GM18508 (cell line): ENCODE measurements around the gene EP400.
"Not testable (repeated sequence)": the region's sequence is repeated elsewhere in the genome, so short reads cannot be mapped to it uniquely, and the experiment has no call there.

Source experiments
- ATAC-seq: cut with Tn5 transposase; IDR thresholded peaks from one replicate; pipeline ENCODE4 v1.9.1; 2021; ENCODE audit warnings: moderate number of reproducible peaks; ENCODE audit not compliant: insufficient read depth, unreplicated experiment

The EP400 gene

DNA sequence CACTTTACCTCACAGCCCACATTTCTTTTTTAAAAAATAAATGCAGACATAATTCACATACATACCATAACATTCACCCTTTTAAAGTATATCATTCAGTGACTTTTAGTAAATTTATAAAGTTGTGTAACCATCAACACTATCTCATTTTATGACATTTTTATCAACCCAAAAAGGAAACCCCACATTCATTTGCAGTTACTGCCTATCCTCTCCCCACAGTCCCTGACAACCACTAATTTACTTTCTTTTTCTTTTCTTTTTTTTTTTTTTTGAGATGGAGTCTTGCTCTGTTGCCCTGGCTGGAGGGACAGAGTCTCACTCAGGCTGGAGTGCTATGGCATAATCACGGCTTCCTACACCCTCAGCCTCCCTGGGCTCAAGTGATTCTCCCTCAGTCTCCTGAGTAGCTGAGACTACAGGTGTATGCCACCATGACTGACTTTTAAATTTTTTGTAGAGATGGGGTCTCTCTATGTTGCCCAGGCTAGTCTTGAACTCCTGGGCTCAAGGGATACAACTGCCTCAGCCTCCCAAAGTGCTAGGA, 1.5 kb upstream of the EP400 start:
- ATAC-seq = no peak

DNA sequence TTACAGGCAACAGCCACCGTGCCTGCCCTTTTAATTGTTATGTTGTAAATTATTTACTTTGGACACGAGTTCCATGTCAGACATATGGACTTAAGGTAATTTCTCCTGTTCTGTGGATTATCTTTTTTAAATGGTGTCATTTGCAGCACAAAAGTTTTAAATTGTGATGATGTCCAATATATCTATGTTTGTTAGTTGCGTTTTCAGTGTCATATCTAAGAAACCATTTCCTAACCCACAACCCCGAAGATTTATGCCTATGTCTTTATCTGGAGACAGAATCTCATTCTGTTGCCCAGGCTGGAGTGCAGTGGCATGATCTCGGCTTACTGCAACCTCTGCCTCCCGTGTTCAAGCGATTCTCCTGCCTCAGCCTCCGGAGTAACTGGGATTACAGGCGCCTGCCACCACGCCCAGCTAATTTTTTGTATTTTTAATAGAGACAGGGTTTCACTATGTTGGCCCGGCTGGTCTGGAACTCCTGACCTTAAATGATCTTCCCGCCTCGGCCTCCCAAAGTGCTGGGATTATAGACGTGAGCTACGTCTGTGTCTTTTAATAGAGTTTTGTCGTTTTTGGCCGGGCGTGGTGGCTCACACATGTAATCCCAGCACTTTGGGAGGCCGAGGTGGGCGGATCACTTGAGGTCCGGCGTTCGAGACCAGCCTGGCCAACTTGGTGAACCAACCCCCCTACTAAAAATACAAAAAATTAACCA, 870 bp upstream of the EP400 start:
- not testable (repeated sequence) for ATAC-seq

DNA sequence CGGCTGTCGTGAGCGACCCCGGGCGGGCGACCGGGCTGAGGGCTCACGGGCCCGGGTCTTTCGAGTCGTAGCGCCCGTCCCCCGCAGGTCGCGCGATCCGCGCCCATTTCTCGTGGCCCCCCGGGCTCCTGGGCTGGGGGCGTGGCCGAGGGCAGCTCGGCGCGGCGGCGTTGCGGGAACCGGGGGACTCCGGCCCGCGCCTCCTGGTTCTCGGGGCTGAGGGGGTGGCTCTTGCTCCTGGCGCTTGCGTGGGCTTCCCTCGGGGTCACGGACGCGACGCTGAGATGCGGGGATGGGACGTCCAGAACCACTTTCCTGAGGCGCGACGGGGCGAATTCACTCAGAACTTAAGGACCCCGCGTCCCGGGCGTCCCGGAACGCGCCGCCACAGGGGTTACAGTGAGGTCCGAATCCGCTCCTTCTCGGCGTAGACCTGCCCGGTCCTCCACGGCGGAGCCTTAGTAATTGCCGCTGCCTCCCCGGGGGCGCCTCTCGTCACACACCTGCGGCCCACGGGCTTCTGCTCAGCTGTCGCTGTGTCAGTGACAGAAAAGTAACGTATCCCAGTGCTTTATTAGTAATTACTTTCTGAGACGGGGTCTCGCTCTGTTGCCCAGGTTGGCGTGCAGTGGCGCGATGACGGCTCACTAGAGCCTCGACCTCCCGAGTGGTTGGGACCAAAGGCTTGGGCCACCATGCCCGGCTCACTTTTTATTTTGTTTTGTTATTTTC, 606 bp downstream of the EP400 start:
- ATAC-seq = peak; percentile 13

DNA sequence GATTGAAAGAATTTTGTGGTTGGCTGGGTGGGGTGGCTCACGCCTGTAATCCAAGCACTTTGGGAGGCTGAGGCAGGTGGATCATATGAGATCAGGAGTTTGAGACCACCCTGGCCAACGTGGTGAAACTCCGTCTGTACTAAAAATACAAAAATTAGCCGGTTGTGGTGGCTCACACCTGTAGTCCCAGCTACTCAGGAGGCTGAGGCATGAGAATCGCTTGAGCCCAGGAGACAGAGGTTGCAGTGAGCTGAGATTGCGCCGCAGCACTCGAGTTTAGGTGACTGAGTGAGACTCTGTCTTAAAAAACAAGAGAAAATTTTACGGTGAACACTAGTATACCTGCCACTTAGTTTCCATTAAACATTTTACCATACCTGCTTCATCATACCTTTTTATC, 4.1 kb downstream of the EP400 start:
- not testable (repeated sequence) for ATAC-seq

DNA sequence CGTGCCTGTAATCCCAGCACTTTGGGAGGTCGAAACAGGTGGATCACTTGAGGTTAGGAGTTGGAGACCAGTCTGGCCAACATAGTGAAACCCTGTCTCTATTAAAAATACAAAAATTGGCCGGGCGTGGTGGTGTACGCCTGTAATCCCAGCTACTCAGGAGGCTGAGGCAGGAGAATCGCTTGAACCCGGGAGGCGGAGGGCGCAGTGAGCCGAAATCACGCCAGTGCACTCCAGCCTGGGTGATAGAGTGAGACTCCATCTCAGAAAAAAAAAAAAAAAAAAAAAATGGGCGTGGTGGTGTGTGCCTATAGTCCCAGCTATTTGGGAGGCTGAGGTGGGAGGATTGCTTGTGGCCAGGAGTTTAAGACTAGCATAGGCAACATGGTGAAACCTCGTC, 4.7 kb downstream of the EP400 start:
- not testable (repeated sequence) for ATAC-seq

DNA sequence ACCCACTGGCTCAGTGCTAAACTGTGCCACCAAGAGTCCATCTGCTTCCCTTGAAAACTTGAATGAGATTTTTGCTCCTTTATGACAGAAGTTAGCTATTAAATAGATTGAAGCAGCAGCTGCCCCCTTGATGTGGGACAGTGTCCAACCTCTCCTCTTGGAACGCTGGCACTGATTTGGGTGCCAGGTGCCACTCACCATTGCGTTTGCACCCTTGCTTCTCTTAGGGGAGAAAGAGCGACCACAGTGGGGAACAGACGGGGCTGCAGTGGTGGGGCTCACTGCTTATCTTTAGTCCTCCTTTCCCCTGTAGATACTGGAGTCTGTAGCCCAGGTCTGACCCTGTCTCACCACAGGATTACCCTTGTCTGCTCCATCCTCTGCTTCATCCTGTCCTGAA, 9.4 kb downstream of the EP400 start:
- ATAC-seq = no peak

DNA sequence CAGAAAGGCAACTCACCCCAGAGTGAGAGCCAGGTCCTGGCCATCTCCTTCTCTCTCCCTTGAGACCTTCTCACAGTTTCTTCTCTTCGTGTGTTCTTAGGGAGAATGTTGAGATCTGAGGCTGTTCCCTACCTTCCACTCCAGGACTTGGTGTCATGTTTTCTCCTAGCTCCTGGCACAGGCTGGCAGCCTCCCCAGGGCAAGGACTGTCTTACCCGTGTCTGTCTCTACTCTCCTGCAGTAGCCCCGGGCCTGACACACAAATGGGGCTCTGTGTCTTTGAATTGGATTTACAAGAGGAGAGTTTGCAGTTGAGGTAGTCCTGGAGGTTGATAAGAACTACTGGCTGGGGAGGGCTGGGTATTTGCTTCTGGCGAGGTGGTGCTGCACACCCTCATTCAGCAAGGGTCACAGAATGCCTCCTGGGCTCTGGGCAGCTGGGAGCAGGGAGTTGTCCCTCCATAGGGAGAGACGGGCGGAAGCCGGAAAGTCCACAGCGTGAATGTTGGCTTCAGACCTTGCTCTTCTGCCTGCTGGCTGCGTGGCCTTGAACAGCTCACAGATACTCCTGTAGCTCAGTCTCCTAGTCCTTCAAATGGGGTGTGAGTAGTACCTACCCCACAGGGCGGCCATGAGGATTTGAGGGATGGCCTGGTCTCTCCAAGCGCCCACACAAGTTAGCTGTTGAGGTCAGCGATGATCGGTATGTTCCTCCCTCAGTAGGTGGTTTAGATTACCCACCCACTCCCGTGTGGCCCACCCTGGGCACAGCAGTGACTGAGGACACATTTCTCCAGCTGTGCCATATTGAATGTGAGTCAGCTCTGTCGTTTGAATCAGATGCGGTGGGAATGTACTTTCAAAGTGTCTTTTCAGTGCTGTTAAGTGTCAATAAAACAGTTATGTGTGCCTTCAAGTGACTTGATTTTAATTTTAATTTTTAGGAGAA, 10.2 kb downstream of the EP400 start:
- ATAC-seq = no peak

DNA sequence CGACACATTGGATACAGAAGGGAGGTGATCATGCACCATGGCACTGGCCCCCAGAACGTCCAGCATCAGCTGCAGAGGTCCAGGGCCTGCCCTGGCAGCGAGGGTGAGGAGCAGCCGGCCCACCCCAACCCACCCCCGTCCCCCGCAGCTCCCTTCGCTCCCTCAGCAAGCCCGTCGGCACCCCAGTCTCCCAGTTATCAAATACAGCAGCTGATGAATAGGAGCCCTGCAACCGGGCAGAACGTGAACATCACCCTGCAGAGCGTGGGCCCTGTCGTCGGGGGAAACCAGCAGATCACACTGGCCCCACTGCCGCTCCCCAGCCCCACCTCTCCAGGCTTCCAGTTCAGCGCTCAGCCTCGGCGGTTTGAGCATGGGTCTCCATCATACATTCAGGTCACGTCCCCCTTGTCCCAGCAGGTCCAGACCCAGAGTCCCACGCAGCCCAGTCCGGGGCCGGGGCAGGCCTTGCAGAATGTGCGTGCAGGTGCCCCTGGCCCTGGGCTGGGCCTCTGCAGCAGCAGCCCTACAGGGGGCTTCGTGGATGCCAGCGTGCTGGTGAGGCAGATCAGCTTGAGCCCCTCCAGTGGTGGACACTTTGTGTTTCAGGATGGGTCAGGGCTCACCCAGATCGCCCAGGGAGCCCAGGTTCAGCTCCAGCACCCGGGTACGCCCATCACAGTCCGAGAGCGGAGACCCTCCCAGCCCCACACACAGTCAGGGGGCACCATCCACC, 11.0 kb downstream of the EP400 start:
- ATAC-seq = not testable (repeated sequence)

DNA sequence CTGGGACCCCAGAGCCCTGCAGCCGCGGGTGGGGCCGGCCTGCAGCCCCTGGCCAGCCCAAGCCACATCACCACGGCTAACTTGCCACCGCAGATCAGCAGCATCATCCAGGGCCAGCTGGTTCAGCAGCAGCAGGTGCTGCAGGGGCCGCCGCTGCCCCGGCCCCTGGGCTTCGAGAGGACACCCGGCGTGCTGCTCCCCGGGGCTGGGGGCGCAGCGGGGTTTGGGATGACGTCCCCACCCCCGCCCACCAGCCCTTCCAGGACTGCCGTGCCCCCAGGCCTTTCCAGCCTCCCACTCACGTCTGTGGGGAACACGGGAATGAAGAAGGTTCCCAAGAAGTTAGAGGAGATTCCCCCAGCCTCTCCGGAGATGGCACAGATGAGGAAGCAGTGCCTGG, 11.6 kb downstream of the EP400 start:
- ATAC-seq = not testable (repeated sequence)

DNA sequence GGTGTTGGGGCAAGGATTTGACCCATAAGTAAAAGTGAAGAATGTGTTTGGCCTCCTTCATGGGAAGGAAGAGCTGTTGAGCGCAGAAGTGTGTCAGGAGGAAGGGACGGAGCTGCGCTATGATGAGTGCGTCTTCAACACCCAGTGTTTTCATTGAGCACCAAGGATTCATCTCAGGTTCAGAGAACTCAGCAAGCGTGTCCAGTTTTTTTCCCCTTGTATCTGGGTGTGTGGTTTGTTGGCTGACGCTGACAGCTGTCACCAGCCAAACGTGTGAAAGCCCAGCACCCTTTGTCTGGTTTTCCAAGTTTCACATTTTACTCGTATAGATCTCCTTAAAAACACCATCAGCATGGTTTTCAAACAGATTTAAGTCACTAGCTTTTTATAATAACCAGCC, 12.3 kb downstream of the EP400 start:
- no peak for ATAC-seq

DNA sequence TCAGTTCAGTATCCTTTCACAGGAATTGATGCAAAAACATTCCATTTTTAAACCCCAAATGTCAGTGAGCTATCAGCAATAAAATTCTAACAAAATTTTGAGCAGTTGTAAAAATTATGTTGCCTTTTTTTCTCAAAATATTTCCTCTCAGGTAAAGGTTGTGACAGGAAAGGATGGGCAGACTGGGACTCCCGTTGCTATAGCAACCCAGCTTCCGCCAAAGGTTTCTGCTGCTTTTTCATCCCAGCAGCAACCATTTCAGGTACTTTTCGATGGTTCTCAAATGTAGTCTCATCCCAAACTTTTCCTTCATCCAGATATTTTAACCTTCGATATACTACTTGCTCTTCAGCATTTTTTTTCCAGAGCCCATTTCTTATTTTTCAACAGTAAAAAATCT, 13.6 kb downstream of the EP400 start:
- no peak for ATAC-seq

DNA sequence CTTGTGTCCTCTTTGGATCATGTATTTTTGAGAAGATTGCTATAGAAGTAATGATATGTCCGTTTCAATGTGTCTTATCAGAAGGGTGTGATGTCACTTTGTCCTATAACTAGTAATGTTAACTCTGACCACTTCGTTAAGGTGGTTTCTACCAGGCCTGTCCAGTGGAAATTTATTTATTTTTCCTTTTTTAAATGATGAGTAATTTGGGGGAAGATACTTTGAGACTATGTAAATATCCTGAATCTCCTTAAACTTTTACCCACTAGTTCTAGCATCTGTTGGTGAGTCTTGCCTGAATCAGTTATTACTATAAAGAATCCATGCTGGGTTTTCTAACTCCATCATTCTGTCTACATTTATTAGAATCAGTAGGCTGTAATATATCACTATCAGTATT, 15.3 kb downstream of the EP400 start:
- ATAC-seq = no peak

DNA sequence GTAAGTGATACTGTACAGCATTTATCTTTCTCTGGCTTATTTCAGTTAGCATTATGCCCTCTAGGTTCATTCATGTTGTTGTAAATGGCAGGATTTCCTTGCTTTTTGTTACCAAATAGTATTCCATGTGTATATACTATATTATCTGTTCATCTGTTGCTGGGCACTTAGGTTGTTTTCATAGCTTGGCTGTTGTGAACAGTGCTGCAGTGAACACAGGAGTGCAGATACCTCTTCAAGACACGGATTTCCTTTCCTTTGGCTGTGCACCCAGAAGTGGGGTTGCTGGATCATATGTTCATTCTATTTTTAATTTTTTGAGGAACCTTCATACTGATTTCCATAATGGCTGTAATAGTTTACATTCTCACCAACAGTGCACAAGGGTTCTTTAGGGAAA, 21.5 kb downstream of the EP400 start:
- no peak for ATAC-seq

DNA sequence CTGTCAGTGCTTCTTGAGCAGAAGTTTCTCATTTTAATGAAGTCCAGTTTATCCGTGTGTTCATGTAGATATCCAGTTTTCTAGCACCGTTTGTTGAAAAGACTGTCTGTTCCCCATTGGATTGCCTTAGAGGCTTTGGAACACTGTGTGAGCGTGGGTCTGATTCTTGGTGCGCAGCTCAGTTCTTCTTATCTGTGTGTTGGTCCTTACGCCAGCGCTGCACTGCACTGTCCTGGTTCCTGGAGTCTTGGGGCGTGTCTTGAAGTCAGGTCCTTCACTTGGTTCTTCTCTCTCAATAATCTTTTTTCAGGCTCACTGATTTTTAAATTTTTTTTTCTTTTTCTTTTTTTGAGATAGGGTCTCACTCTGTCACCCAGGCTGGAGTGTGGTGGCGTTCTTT, 25.5 kb downstream of the EP400 start:
- no peak for ATAC-seq

DNA sequence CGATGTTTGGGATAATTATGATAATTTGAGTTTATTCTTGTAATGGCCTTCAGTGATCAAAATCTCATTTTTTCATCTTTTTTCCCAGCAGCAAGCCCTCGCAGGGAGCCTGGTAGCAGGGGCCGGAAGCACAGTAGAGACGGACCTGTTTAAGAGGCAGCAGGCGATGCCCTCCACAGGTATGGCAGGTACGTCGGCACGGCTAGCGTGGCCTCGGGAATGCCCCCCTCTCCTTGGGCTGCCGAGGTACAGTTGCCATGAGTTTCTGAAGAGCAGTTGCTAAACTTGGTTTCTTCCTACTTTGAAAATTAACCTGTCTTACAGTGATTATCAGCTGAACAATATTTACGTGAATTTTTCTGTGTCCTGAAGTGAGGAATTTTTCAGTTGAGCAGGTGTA, 29.9 kb downstream of the EP400 start:
- no peak for ATAC-seq

DNA sequence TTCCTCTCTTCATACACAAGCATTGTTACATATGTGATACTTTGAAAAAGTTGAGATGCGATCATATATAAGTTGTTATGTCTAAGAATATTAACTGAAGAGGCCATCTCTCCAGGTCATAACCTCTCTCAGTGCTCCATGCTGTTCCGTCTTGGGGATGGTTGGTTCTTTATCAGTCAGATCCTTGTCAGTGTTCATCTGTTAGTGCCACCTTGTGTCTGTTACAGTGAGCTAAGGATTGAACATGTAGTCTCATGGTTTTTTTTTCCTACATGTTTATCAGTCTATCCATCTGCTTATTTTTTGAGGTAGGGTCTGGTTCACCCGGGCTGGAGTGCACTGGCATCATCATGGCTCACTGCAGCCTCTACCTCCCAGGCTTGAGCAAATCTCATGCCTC, 30.5 kb downstream of the EP400 start:
- ATAC-seq = no peak

DNA sequence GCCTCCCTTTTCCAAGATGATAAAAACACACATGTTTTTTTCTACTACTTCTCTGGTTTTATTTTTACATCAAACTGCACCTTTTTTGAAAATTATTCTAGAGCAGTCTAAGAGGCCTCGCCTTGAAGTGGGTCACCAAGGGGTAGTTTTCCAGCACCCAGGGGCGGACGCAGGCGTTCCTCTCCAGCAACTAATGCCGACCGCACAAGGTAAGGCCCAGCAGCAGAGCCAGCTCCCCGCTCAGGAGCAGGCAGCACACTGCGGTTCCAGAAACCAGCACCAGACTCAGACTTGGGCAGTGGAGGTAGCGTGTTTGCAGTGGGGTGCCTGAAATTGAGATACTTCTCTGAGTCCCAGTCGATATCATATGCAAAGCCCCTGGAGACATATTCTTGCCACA, 31.6 kb downstream of the EP400 start:
- ATAC-seq = no peak

DNA sequence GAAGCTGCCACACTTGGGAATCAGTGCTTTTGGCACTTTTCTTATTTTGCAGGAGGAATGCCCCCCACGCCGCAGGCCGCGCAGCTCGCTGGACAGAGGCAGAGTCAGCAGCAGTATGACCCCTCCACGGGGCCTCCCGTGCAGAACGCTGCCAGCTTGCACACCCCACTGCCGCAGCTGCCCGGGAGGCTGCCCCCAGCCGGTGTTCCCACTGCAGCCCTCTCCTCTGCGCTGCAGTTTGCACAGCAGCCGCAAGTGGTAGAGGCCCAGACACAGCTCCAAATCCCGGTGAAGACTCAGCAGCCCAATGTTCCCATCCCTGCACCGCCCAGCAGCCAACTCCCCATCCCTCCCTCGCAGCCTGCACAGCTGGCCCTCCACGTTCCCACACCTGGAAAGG, 32.3 kb downstream of the EP400 start:
- ATAC-seq = no peak

DNA sequence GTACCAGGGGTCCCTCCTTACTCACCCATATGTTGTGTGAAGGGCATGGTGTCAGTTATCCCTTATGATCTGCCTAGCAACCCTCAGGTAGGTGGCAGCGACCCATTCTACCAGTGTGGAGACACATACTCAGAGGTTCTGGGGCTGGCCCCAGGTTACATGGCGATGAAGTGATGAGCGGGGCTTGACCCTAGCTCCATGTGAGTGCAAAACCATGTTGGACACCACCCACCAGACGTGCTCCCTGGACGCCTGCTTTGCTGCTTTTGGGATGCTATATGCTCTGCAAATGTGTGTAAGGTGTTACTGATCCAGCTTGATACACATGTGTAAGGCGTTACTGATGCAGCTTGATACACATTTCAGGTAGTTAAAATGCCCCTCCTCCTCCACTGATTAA, 33.3 kb downstream of the EP400 start:
- ATAC-seq = no peak

DNA sequence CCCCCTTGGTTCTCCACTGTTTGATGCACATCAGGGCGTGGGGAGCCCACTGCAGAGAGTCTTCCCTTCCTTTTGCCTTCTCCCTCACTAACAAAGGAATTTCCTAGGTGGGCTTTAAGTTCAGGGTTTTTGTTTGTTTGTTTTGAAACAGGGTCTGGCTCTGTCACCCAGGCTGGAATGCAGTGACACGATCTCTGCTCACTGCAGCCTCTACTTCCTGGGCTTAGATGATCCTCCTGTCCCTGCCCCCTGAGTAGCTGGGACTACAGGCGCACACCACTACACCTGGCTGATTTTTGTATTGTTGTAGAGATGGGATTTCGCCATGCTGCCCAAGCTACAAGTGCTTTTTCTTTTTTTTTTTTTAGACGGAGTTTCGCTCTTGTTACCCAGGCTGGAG, 33.8 kb downstream of the EP400 start:
- ATAC-seq = no peak
